ENCODE data around the gene EPHB2. TPM values are rescaled to one million over a fixed set of nuclear protein-coding genes. Genes with fewer than 3 reads are reported as not detected.

Gene EPHB2
- total RNA-seq, 2 experiments from 2014 or later = 0.13 TPM; not detected in 1

GRCh38 chr1:22778862-22779520 lies 68.4 kb downstream of the EPHB2 start:
- no peak for ATAC-seq
- no peak for TF ChIP-seq CTCF (IDR thresholded peaks at IDR 0.05)

GRCh38 chr1:22780696-22781095 lies 70.1 kb downstream of the EPHB2 start:
- TF ChIP-seq CTCF (IDR thresholded peaks at IDR 0.05) = no peak
- ChIA-PET POLR2A (no interaction called here), CTCF (no interaction called here)
- H3K36me3 Mint-ChIP-seq (ENCODE audit: low read depth) = no peaks in the 10 kb centered on the region
- no peaks in the 10 kb centered on the region for H3K4me1 Mint-ChIP-seq (ENCODE audit: low read depth)
- no peak overlapping the region for H3K4me3 Mint-ChIP-seq
- intact Hi-C loops (cut with micrococcal nuclease) = no loop called here
- no peak for ATAC-seq
- peaks cover 20% of the 10 kb centered on the region for H3K27me3 Mint-ChIP-seq
- no peaks in the 10 kb centered on the region for H3K9me3 Mint-ChIP-seq
- no peak overlapping the region for H3K27ac Mint-ChIP-seq
- no peak for DNase-seq

More at GRCh38 chr1:22778862-22779520, 68.4 kb downstream of the EPHB2 start:
- intact Hi-C loops (cut with micrococcal nuclease) = no loop called here
- Mint-ChIP-seq H3K9me3 (no peaks in the 10 kb centered on the region), H3K4me3 (no peak overlapping the region), H3K27ac (no peak overlapping the region), H3K27me3 (peaks cover 17% of the 10 kb centered on the region), H3K4me1 (ENCODE audit: low read depth) (no peaks in the 10 kb centered on the region), H3K36me3 (ENCODE audit: low read depth) (no peaks in the 10 kb centered on the region)
- DNase-seq = no peak
- ChIA-PET POLR2A (no interaction called here), CTCF (no interaction called here)

GRCh38 chr1:22781483-22781882 lies 70.8 kb downstream of the EPHB2 start:
- TF ChIP-seq CTCF (IDR thresholded peaks at IDR 0.05) = no peak
- DNase-seq (no peak), ATAC-seq (no peak)
- H3K36me3 Mint-ChIP-seq (ENCODE audit: low read depth) = no peaks in the 10 kb centered on the region
- POLR2A ChIA-PET = no interaction called here
- intact Hi-C loops (cut with micrococcal nuclease) = no loop called here
- H3K9me3 Mint-ChIP-seq = no peaks in the 10 kb centered on the region
- no peaks in the 10 kb centered on the region for H3K4me1 Mint-ChIP-seq (ENCODE audit: low read depth)
- peaks cover 15% of the 10 kb centered on the region for H3K27me3 Mint-ChIP-seq
- H3K4me3 Mint-ChIP-seq = no peak overlapping the region
- H3K27ac Mint-ChIP-seq = no peak overlapping the region
- CTCF ChIA-PET = no interaction called here

- ChIA-PET CTCF (no interaction called here), POLR2A (no interaction called here)
- H3K4me1 Mint-ChIP-seq (ENCODE audit: low read depth) = no peaks in the 10 kb centered on the region
- no peaks in the 10 kb centered on the region for H3K36me3 Mint-ChIP-seq (ENCODE audit: low read depth)
- no peaks in the 10 kb centered on the region for H3K9me3 Mint-ChIP-seq
- DNase-seq (no peak), ATAC-seq (no peak)
- intact Hi-C loops (cut with micrococcal nuclease) = no loop called here
- no peak overlapping the region for H3K4me3 Mint-ChIP-seq
- H3K27ac Mint-ChIP-seq = no peak overlapping the region
- TF ChIP-seq CTCF (IDR thresholded peaks at IDR 0.05) = no peak
- H3K27me3 Mint-ChIP-seq = peaks cover 11% of the 10 kb centered on the region
These were observed 71.8 kb downstream of the EPHB2 start for GRCh38 chr1:22782406-22782805.

GRCh38 chr1:22784317-22784716 lies 73.7 kb downstream of the EPHB2 start:
- DNase-seq = no peak
- Mint-ChIP-seq H3K4me3 (no peak overlapping the region), H3K27me3 (peaks cover 11% of the 10 kb centered on the region), H3K27ac (no peak overlapping the region), H3K9me3 (no peaks in the 10 kb centered on the region), H3K4me1 (ENCODE audit: low read depth) (no peaks in the 10 kb centered on the region), H3K36me3 (ENCODE audit: low read depth) (no peaks in the 10 kb centered on the region)
- TF ChIP-seq CTCF (IDR thresholded peaks at IDR 0.05) = no peak
- ATAC-seq = no peak
- ChIA-PET CTCF (no interaction called here), POLR2A (no interaction called here)
- intact Hi-C loops (cut with micrococcal nuclease) = no loop called here

All from activated CD8-positive, alpha-beta T cell treated with anti-CD3 and anti-CD28 coated beads for 36 hours (primary cell).